SU-DHL-6 (cell line): Measurements from ENCODE around the gene MRC1.

Experiments
- H2AFZ ChIP-seq: fragments of 200-600 bp; sonication (generic); 2 replicates; pipeline ENCODE4 v1.6.1; 2014; ENCODE audit warnings: low read depth, mild to moderate bottlenecking, moderate library complexity, mixed read lengths, antibody characterized with exemption, low read length; ENCODE audit not compliant: severe bottlenecking
- H3F3A ChIP-seq: fragments of 200-600 bp; shearing (Covaris generic); 2 replicates; pipeline ENCODE4 v1.6.0; 2016; ENCODE audit warnings: antibody characterized with exemption, mild to moderate bottlenecking; ENCODE audit not compliant: insufficient read depth
- H3K27ac ChIP-seq: fragments of 200-600 bp; sonication (generic); 2 replicates; pipeline ENCODE4 v1.5.1; 2016; ENCODE audit warnings: low read depth, mild to moderate bottlenecking, low read length, moderate library complexity, mixed read lengths
- H3K27me3 ChIP-seq: fragments of 200-600 bp; sonication (generic), shearing (Covaris generic); 2 replicates; pipeline ENCODE4 v1.6.0; 2014; ENCODE audit warnings: mild to moderate bottlenecking, low read length
- H3K36me3 ChIP-seq: fragments of 200-600 bp; sonication (generic); 2 replicates; pipeline ENCODE4 v1.6.1; 2014; ENCODE audit warnings: mild to moderate bottlenecking, low read length, mixed read lengths
- H3K4me2 ChIP-seq: fragments of 300-600, 200-600 bp; shearing (Covaris generic), sonication (generic); 2 replicates; pipeline ENCODE4 v1.6.0; 2014; ENCODE audit warnings: low read length, low read depth, mild to moderate bottlenecking; ENCODE audit not compliant: poor library complexity, severe bottlenecking
- H3K4me3 ChIP-seq: fragments of 200-600 bp; sonication (generic); 2 replicates; pipeline ENCODE4 v1.5.1; 2014; ENCODE audit warnings: antibody characterized with exemption, low read length, mild to moderate bottlenecking, mixed read lengths; ENCODE audit not compliant: insufficient read depth, poor library complexity, severe bottlenecking
- H3K79me2 ChIP-seq: fragments of 200-600 bp; sonication (generic); 2 replicates; pipeline ENCODE4 v1.6.1; 2014; ENCODE audit warnings: mild to moderate bottlenecking, low read length, moderate library complexity; ENCODE audit not compliant: insufficient read depth
- H3K9ac ChIP-seq: fragments of 200-600 bp; sonication (generic); 2 replicates; pipeline ENCODE4 v1.7.0; 2014; ENCODE audit warnings: mild to moderate bottlenecking, low read length
- H3K9me2 ChIP-seq: fragments of 200-600 bp; sonication (generic); replicated peaks from 2 replicates; pipeline ENCODE4 v1.6.1; 2014; ENCODE audit warnings: low read length; ENCODE audit not compliant: insufficient read depth
- H3K9me3 ChIP-seq: fragments of 200-600 bp; sonication (generic); 2 replicates; pipeline ENCODE4 v1.6.1; 2014; ENCODE audit warnings: low read length, mixed read lengths; ENCODE audit not compliant: insufficient read depth
- H4K20me1 ChIP-seq: fragments of 200-600 bp; sonication (generic); 2 replicates; pipeline ENCODE4 v1.6.1; 2014; ENCODE audit warnings: low read depth, mild to moderate bottlenecking, antibody characterized with exemption, low read length, moderate library complexity, mixed read lengths
- EZH2phosphoT487 ChIP-seq: fragments of 200-600 bp; sonication (generic), shearing (Covaris generic); conservative IDR thresholded peaks from 2 replicates; pipeline ENCODE4 v1.6.1; 2018; ENCODE audit warnings: mild to moderate bottlenecking, antibody characterized with exemption, low read length, moderate library complexity, mixed read lengths
- TF ChIP-seq, protein P1 (sequence below): fragments of 200-600 bp; sonication (generic); IDR thresholded peaks from one replicate; pipeline ENCODE4 v1.5.1; 2017; ENCODE audit warnings: antibody characterized with exemption, mild to moderate bottlenecking, low read length, moderate library complexity; ENCODE audit not compliant: insufficient read depth, poor library complexity, severe bottlenecking

The MRC1 gene

DNA sequence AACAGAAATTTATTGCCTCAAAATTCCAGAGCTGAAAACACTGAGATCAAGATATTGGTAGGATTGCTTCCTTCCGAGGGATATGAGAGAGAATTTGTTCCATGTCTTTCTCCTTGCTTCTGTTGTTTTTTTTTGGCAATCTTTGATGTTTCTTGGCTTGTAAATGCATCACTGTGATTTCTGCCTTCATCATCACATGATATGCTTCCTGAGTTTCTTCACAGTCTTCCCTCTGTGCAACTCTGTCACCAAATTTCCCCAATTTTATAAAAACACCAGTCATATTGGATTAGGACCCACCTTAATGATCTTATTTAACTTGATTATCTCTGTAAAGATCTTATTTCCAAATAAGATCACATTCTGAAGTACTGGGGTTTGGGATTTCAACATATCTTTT is 42.4 kb upstream of the MRC1 start:
- no peaks in the 10 kb centered on the region for H3K9me2 ChIP-seq
- no peaks in the 10 kb centered on the region for H3K79me2 ChIP-seq
- H4K20me1 ChIP-seq: no peaks in the 10 kb centered on the region
- no peaks in the 10 kb centered on the region for H3F3A ChIP-seq
- no peak for TF ChIP-seq EZH2phosphoT487
- TF ChIP-seq, protein P1, sequence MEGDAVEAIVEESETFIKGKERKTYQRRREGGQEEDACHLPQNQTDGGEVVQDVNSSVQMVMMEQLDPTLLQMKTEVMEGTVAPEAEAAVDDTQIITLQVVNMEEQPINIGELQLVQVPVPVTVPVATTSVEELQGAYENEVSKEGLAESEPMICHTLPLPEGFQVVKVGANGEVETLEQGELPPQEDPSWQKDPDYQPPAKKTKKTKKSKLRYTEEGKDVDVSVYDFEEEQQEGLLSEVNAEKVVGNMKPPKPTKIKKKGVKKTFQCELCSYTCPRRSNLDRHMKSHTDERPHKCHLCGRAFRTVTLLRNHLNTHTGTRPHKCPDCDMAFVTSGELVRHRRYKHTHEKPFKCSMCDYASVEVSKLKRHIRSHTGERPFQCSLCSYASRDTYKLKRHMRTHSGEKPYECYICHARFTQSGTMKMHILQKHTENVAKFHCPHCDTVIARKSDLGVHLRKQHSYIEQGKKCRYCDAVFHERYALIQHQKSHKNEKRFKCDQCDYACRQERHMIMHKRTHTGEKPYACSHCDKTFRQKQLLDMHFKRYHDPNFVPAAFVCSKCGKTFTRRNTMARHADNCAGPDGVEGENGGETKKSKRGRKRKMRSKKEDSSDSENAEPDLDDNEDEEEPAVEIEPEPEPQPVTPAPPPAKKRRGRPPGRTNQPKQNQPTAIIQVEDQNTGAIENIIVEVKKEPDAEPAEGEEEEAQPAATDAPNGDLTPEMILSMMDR: no peak
- H3K4me3 ChIP-seq: no peak overlapping the region
- no peak overlapping the region for H3K4me2 ChIP-seq
- H2AFZ ChIP-seq: no peak overlapping the region
- no peaks in the 10 kb centered on the region for H3K36me3 ChIP-seq
- H3K27ac ChIP-seq: no peak overlapping the region
- H3K27me3 ChIP-seq: no peaks in the 10 kb centered on the region
- H3K9ac ChIP-seq: no peak overlapping the region
- H3K9me3 ChIP-seq: no peaks in the 10 kb centered on the region

DNA sequence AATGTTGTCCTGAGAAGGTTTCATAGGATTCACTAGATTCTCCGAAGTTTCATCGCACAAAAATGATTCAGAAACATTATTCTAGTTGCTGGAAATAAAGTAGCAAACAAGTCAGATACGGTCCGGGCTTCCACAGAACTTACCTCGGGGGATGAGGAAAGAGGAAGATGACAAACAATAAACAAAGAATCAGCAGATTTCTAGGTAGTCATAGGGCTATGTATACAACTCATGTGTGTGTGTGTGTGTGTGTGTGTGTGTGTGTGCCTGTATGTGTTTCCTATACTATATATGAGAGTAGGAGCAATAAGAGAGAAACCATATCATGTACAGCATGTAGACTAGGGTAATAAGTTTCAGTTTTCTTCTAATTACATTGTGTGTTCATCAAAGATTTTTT is 40.7 kb upstream of the MRC1 start:
- Histone ChIP-seq H3K9me2 (no peaks in the 10 kb centered on the region), H3F3A (no peaks in the 10 kb centered on the region), H3K4me3 (no peak overlapping the region), H3K9me3 (no peaks in the 10 kb centered on the region), H3K79me2 (no peaks in the 10 kb centered on the region), H3K27me3 (no peaks in the 10 kb centered on the region), H2AFZ (no peak overlapping the region), H3K4me2 (no peak overlapping the region), H4K20me1 (no peaks in the 10 kb centered on the region), H3K27ac (no peak overlapping the region), H3K36me3 (no peaks in the 10 kb centered on the region), H3K9ac (no peak overlapping the region)
- TF ChIP-seq, protein P1: no peak
- no peak for TF ChIP-seq EZH2phosphoT487

DNA sequence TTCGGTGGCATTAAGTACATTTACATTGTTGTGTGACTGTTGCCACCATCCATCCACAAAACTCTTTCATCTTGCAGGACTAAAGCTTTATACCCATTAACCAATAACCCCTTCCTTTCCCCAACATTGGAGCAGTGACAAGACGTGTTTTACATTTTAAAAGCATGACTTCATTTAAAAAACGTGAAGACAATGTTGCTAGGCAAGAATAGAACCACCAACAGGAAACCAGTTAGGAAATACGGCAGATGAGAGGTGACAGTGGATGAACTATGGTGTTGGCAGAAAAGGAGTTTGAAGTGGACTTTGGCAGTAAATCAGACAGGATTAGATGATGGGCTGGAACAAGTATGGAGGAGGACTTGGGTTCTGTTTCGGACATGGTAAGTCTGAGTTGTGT is 40.2 kb upstream of the MRC1 start:
- H2AFZ ChIP-seq: no peak overlapping the region

More for the DNA sequence above, 40.2 kb upstream of the MRC1 start:
- Histone ChIP-seq H3K79me2 (no peaks in the 10 kb centered on the region), H3K4me3 (no peak overlapping the region), H3K9me3 (no peaks in the 10 kb centered on the region), H3K27me3 (no peaks in the 10 kb centered on the region), H3K4me2 (no peak overlapping the region), H3K9ac (no peak overlapping the region), H3K9me2 (no peaks in the 10 kb centered on the region), H4K20me1 (no peaks in the 10 kb centered on the region), H3K27ac (no peak overlapping the region), H3K36me3 (no peaks in the 10 kb centered on the region), H3F3A (no peaks in the 10 kb centered on the region)
- TF ChIP-seq, protein P1: no peak
- TF ChIP-seq EZH2phosphoT487: no peak
